ENCODE results near the gene PPFIBP2.

PPFIBP2 gene

DNA sequence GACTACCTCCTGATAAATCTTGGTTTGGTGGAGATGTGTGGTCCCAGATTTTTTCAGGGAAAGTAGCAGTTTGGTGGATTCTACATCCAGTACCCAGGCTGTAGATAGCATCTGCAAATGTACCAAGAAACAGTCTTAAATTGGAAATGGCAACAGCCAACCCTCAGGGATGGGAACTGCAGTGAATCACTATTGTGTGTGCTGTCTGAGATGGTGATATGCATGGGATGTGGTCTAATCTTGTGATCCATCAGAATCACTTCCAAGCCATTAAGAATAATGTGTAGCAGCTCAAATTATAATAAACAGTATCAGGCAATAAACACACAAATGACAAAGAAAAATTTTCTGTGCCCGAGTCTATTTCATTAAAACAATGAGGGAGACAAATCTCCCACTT, 25.1 kb upstream of the PPFIBP2 start:
- TF ChIP-seq, protein P1, sequence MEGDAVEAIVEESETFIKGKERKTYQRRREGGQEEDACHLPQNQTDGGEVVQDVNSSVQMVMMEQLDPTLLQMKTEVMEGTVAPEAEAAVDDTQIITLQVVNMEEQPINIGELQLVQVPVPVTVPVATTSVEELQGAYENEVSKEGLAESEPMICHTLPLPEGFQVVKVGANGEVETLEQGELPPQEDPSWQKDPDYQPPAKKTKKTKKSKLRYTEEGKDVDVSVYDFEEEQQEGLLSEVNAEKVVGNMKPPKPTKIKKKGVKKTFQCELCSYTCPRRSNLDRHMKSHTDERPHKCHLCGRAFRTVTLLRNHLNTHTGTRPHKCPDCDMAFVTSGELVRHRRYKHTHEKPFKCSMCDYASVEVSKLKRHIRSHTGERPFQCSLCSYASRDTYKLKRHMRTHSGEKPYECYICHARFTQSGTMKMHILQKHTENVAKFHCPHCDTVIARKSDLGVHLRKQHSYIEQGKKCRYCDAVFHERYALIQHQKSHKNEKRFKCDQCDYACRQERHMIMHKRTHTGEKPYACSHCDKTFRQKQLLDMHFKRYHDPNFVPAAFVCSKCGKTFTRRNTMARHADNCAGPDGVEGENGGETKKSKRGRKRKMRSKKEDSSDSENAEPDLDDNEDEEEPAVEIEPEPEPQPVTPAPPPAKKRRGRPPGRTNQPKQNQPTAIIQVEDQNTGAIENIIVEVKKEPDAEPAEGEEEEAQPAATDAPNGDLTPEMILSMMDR (IDR thresholded peaks at IDR 0.05; ENCODE audit: low read depth, low read length, missing control alignments), result no peak
- DNase-seq (ENCODE audit: low read depth), result no peak

DNA sequence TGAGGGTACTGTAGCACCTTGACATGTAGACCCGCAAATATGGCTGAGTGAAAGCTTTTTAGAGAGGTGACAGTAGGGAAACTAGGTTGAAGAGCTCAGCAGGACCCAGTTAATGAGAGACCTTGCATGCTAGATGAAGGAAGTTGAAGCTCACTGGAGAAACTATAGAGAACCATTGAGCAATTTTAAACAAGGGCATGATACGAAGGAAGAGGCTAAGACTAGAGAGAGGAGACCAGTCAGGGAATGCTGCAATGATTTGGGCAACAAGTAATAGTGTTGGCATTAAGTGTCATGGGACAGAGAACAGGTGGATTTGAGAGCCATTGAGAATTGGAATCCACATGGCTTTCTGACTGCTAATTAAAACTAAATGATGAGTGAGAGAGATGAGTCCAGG, 24.4 kb upstream of the PPFIBP2 start:
- no peak overlapping the region for H3K4me3 ChIP-seq (ENCODE audit: low read depth, low read length)
- no peak for DNase-seq (ENCODE audit: low read depth)
- TF ChIP-seq, protein P1 (IDR thresholded peaks at IDR 0.05; ENCODE audit: low read depth, low read length, missing control alignments), result no peak

More for the DNA sequence above, 25.1 kb upstream of the PPFIBP2 start:
- no peak overlapping the region for H3K4me3 ChIP-seq (ENCODE audit: low read depth, low read length)

DNA sequence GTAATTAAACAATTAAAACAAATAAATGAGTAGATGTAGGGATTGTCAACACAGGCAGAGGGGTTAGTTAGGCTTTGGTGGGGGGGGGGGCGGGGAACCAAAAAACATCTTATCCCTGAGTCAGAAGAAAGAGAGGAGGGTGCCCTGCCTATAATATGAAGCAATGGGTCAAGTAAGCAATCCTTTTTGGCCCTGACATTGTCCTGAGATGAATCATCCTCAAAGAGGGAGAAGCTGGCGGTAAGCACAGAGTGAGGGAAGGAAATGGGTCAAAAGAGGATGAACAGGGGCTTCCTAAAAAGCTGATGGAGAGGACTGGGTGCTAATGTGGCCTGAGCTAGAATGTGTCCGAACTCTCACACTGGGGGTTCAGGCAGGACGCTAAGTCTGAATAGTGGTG, 23.7 kb upstream of the PPFIBP2 start:
- DNase-seq (ENCODE audit: low read depth), result no peak
- TF ChIP-seq, protein P1 (IDR thresholded peaks at IDR 0.05; ENCODE audit: low read depth, low read length, missing control alignments), result no peak
- no peak overlapping the region for H3K4me3 ChIP-seq (ENCODE audit: low read depth, low read length)

DNA sequence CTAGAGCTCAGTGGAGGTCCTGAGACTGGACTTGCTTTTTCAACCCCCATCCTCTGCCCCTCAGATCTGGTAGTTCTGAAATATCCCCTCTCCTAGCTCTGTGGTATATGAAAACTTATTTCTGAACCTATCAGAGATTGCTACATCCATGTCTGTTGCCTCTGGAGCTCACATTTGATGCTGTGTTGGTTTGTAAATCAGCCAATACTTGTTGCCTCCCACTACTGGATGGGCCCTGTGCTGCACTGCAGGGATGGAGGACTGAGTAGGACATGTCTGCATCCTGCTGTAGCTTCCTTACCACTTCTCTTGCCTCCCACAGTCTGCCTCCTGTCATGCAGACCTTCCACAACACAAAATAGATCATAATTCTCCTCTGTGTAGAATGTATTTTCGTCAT, 23.3 kb upstream of the PPFIBP2 start:
- no peak overlapping the region for H3K4me3 ChIP-seq (ENCODE audit: low read depth, low read length)
- DNase-seq (ENCODE audit: low read depth), result no peak
- TF ChIP-seq, protein P1 (IDR thresholded peaks at IDR 0.05; ENCODE audit: low read depth, low read length, missing control alignments), result no peak

DNA sequence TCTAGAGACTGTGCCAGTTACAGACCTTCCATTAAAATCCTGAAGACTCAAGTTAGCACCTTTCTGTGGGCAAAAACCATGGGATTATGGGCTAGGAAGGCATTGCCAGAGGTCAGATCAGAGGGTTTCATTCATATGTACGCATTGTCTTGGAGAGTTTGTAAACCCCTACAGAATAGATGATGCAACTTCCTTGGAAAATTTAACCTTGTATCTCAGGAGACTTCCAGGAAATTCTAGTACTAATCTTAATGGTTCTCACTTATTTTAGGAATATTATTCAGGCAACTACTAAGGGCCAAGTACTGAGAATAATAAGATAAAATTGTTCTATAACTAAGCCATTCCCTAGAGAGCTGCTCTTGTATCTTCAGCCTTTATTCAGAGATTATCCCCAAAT, 21.5 kb upstream of the PPFIBP2 start:
- TF ChIP-seq, protein P1 (IDR thresholded peaks at IDR 0.05; ENCODE audit: low read depth, low read length, missing control alignments), result no peak
- no peak overlapping the region for H3K4me3 ChIP-seq (ENCODE audit: low read depth, low read length)
- no peak for DNase-seq (ENCODE audit: low read depth)

DNA sequence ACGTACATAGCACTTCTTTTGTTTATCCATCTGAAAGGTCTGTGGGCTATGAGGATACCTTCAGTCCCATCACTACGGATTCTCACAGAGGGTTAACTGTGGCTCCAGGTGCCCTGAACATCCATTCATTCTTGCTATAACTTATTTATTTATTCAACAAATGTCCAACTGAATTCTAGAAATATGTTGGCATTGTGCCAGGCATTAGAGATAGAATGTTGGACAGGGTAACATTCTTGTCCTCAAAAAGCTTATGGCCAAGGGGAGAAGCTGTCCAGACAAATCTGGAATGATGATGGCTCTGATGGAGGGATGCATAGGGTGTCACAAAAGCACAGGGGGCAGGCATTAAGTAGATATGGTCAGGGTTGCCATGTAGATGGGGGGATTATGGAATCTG, 20.1 kb upstream of the PPFIBP2 start:
- TF ChIP-seq, protein P1 (IDR thresholded peaks at IDR 0.05; ENCODE audit: low read depth, low read length, missing control alignments), result no peak
- DNase-seq (ENCODE audit: low read depth), result no peak
- no peak overlapping the region for H3K4me3 ChIP-seq (ENCODE audit: low read depth, low read length)

DNA sequence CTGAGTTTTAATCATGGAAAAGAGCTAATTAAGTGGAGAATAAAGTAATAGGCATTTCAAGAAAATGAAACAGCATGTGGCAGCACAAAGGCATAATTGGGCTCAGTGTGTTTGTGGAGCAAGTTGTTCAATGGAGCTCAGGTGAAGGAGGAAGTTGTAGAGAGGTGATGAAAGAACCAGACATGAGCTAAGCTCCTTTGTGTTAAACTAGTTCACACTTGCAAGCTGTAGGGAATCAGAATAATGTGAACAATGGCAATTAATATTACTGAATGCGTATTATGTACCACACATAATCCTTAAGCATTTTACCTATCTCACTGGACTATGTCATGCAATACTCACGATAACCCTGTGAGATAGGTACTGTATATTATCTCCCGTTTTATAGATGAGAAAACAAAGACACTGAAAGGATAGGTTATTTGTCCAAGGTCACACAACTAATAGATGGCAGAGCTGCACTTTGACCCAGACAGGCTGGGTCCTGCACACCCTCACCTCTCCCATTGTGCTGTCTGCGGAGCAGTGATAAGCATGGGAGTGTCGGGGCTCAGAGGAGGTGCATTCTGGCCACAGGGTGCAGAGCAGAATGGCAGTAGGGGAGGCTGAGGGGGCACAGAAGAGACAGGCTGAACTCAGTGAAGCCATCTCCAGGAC, 19.6 kb upstream of the PPFIBP2 start:
- H3K4me3 ChIP-seq (ENCODE audit: low read depth, low read length), result no peak overlapping the region
- DNase-seq (ENCODE audit: low read depth), result no peak
- TF ChIP-seq, protein P1 (IDR thresholded peaks at IDR 0.05; ENCODE audit: low read depth, low read length, missing control alignments), result no peak
